IPS DF 6.9 (cell line): ENCODE measurements around the gene NCBP3.
"Not testable (repeated sequence)": the region's sequence is repeated elsewhere in the genome, so short reads cannot be mapped to it uniquely, and the experiment has no call there.

Experiments used
- DNase-seq: peaks from one replicate; pipeline ENCODE4 v3.0.0-alpha.2; 2013; ENCODE audit warnings: low read depth, low spot score
- H3K27ac ChIP-seq: one replicate; pipeline ENCODE4 v1.5.1; 2013; ENCODE audit warnings: low read length, control low read depth
- H3K27me3 ChIP-seq: 2 replicates; pipeline ENCODE4 v1.6.1; 2013; ENCODE audit warnings: mild to moderate bottlenecking, low read length; ENCODE audit not compliant: control insufficient read depth, insufficient read depth
- H3K36me3 ChIP-seq: 2 replicates; pipeline ENCODE4 v1.6.1; 2013; ENCODE audit warnings: low read length; ENCODE audit not compliant: control insufficient read depth, insufficient read depth
- H3K4me1 ChIP-seq: 2 replicates; pipeline ENCODE4 v1.6.1; 2013; ENCODE audit warnings: low read length; ENCODE audit not compliant: control insufficient read depth, insufficient read depth
- H3K4me3 ChIP-seq: 2 replicates; pipeline ENCODE4 v1.5.1; 2013; ENCODE audit warnings: mild to moderate bottlenecking, low read length
- H3K9me3 ChIP-seq: 2 replicates; pipeline ENCODE4 v1.6.1; 2013; ENCODE audit warnings: low read length, inconsistent platforms; ENCODE audit not compliant: control insufficient read depth, insufficient read depth
- WGBS: extraction: QIAGEN DNeasy Blood & Tissue Kit; methylation state at CpG from one replicate; pipeline ENCODE4 v1.1.7; 2013; ENCODE audit warnings: mixed read lengths, missing lambda C conversion rate; ENCODE audit not compliant: insufficient read length, insufficient coverage; 5-methylcytosine and 5-hydroxymethylcytosine counted together

Gene NCBP3

DNA sequence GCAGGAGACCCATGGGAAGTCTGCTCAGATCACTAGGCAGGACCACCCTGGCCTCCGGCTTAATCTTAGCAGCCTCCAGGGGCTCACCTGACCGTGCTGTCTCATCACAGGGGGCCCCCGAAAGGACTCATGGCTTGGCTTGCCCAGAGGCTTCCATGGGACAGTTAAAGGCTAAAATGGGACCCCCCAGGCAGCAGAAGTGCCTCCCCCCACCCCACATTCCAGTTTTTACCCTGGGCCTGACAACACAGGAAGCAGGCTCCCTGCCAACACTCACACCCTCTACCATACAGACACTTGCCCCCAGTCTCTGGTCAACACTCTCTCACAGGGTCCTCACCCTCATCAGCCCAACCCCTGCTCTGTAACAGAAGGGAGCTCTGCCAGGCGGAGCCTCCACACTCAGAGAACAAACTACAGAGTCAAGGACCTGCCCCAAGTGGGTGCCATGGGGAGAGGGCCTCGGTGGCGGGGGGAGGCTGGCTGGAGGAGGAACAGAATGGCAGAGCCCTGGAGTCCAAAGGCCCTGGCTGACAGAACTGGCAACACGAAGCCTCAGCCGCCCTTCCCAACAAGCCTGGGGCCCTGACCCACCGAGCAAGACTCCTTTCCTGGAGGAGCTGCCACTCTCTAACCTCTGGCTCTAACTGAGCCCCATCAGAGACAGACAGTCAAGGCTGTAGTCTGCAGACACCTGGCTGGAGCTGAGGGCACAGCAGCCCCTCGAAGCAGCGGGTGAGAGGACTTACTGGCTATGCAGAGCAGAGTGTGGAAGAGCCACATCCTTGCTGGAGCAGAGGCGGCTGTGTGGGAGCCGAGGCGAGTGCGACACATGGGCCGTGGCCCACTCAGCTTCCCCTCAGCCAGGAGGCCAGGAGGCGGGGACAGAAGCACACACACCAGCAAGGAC is 45.4 kb downstream of the NCBP3 start, which contains the start of gene ITGAE:
TSS of gene ITGAE (minus strand) at position 827 of the 910 bp plus-strand sequence. CDS start at position 783, 44 bp downstream.
- WGBS = no CpG with 5 or more reads among the region's 17 CpGs
- Histone ChIP-seq H3K27ac (no peak within 1 kb of the TSS), H3K27me3 (no peaks in the 10 kb centered on the region)

DNA sequence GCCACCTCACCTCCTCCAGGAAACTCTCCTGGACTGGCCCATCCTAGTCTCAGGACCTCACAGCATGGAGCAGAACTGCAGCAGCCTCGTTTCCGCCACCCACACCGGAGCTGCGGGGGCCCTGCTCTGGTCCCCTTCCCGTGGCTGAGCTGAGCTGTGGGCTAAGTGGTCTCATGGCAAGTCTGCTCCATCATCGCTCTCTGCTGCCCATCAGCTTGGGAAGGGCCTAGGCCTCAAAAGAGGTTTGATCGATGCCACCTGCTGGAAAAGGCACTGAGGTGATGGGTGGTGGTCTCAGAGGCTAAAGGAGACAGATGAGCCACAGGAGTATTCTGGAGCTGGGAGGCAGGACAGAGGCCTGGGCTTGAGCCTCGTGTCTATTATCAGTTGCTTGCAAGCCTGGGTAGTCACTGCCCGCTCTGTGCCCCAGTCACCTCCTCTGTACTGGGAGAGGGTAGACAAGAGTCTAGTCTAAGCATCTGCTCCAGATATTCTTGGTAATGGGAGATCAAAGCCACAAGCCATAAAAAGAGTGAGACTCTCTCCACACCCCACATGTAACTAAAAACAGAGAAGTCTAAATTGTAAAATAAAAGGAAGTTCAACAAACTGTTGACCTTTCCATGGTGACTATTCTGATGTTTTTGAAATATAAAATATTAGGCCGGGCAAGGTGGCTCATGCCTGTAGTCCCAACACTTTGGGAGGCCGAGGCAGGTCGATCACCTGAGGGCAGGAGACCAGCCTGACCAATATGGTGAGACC is 46.7 kb downstream of the NCBP3 start:
- no peak overlapping the region for H3K4me3 ChIP-seq
- no peaks in the 10 kb centered on the region for H3K27me3 ChIP-seq
- H3K36me3 ChIP-seq = no peaks in the 10 kb centered on the region
- no peak for DNase-seq
- no peak overlapping the region for H3K27ac ChIP-seq
- H3K9me3 ChIP-seq = no peaks in the 10 kb centered on the region
- no CpG with 5 or more reads among the region's 12 CpGs for WGBS
- no peaks in the 10 kb centered on the region for H3K4me1 ChIP-seq

More for the DNA sequence above, 45.4 kb downstream of the NCBP3 start, which contains the start of gene ITGAE:
- Histone ChIP-seq H3K36me3 (no peaks in the 10 kb centered on the region), H3K4me1 (no peaks in the 10 kb centered on the region), H3K9me3 (no peaks in the 10 kb centered on the region), H3K4me3 (no peak within 1 kb of the TSS)
- DNase-seq = no peak

- H3K4me3 ChIP-seq = no peak overlapping the region
- H3K27ac ChIP-seq = no peak overlapping the region
- no CpG with 5 or more reads among the region's 15 CpGs for WGBS
- H3K27me3 ChIP-seq = no peaks in the 10 kb centered on the region
- no peaks in the 10 kb centered on the region for H3K9me3 ChIP-seq
- DNase-seq = no peak
- no peaks in the 10 kb centered on the region for H3K4me1 ChIP-seq
- H3K36me3 ChIP-seq = no peaks in the 10 kb centered on the region
Measured at GRCh38 chr17:3798273-3799180, 47.5 kb downstream of the NCBP3 start.

DNA sequence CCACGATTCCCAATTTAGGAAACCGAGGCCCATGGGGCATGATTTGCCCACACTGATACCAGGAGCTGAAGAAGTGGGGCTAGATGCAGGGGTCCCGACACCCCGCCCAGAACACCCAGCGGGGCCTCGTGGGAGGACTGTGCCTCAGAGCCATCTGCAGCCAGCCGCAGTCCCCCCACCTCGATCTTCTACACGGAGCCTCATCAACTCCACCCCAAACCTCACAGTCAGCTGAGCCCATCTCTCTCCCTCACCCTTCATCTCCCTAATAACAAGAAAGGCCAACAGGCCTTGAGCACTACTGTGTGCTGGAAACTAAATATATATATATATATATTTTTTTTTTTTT is 49.2 kb downstream of the NCBP3 start:
- Histone ChIP-seq H3K4me3 (no peak overlapping the region), H3K4me1 (no peaks in the 10 kb centered on the region), H3K27me3 (no peaks in the 10 kb centered on the region), H3K27ac (no peak overlapping the region), H3K9me3 (no peaks in the 10 kb centered on the region), H3K36me3 (no peaks in the 10 kb centered on the region)
- no peak for DNase-seq
- WGBS = no CpG with 5 or more reads among the region's 9 CpGs

DNA sequence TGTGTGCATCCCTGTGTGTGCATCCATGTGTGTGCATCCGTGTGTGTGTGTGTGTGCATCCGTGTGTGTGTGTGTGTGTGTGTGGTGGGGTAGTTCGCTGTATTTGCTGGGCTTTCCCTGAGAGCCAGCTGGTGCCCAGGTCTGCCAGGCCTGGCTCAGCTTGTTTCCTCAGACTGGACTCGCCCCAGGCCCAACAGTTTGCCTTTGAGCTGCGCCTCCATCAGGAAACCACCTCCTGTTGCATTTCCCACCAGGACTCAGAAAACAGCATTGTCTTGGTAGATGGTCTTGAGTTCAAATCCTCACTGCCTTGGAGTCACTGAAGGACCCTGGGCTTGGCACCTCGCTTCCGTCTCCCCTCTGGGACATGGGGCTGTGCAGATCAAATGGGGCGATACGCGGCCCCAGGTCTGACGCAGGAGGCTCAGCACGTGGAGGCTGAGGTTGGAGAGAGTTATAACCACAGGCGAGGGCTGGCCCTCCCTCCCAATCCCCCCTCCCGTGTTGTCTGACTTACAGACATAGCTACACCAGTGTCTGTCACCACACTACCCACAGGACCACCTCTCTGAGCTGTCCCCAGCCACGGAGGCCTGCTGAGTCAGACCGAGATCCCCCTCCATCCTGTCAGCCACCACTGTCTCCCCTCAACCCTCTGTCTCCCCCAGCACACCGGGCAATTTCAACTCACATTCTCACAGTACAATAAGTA is 49.8 kb downstream of the NCBP3 start:
- H3K4me3 ChIP-seq = no peak overlapping the region
- no peaks in the 10 kb centered on the region for H3K36me3 ChIP-seq
- no peak for DNase-seq
- no peaks in the 10 kb centered on the region for H3K4me1 ChIP-seq
- H3K9me3 ChIP-seq = no peaks in the 10 kb centered on the region
- H3K27ac ChIP-seq = no peak overlapping the region
- no peaks in the 10 kb centered on the region for H3K27me3 ChIP-seq
- WGBS = no CpG with 5 or more reads among the region's 17 CpGs

- Histone ChIP-seq H3K9me3 (no peaks in the 10 kb centered on the region), H3K36me3 (no peaks in the 10 kb centered on the region), H3K4me3 (no peak overlapping the region), H3K27me3 (no peaks in the 10 kb centered on the region), H3K4me1 (no peaks in the 10 kb centered on the region), H3K27ac (no peak overlapping the region)
- no CpG with 5 or more reads among the region's 31 CpGs for WGBS
- no peak for DNase-seq
Measured at GRCh38 chr17:3795390-3796102, 50.5 kb downstream of the NCBP3 start.

- no peaks in the 10 kb centered on the region for H3K36me3 ChIP-seq
- no peaks in the 10 kb centered on the region for H3K27me3 ChIP-seq
- no peak overlapping the region for H3K27ac ChIP-seq
- no peaks in the 10 kb centered on the region for H3K9me3 ChIP-seq
- DNase-seq = no peak
- WGBS = no CpG with 5 or more reads among the region's 26 CpGs
- H3K4me3 ChIP-seq = no peak overlapping the region
- no peaks in the 10 kb centered on the region for H3K4me1 ChIP-seq
Measured at GRCh38 chr17:3794557-3795389, 51.3 kb downstream of the NCBP3 start.

- WGBS = no CpG with 5 or more reads among the region's 9 CpGs
Measured at GRCh38 chr17:3794152-3794551, 51.9 kb downstream of the NCBP3 start.

DNA sequence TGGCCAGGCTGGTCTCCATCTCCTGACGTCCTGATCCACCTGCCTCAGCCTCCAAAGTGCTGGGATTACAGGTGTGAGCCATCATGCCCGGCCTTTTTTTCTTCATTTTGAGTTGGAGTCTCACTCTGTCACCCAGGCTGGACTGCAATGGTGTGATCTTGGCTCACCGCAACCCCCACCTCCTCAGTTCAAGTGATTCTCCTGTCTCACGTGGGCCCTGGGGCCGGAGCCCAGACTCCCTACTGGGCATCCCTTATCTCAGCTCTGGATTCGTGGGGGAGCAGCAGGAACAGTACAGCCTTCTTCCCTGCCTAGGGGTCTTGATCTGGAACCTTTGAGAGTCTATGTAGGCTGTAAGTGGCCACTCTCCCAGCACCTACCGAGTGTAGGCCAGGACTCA is 52.8 kb downstream of the NCBP3 start:
- H3K9me3 ChIP-seq, H3K27me3 ChIP-seq, H3K36me3 ChIP-seq, H3K4me3 ChIP-seq, DNase-seq, H3K4me1 ChIP-seq, H3K27ac ChIP-seq: not testable (repeated sequence)
- no CpG with 5 or more reads among the region's 7 CpGs for WGBS

More at GRCh38 chr17:3794152-3794551, 51.9 kb downstream of the NCBP3 start:
- H3K27ac ChIP-seq, H3K9me3 ChIP-seq, H3K27me3 ChIP-seq, H3K36me3 ChIP-seq, H3K4me1 ChIP-seq, H3K4me3 ChIP-seq, DNase-seq: not testable (repeated sequence)
